ENCODE measurements around the gene ADRB2.
"Not testable (repeated sequence)": the region's sequence is repeated elsewhere in the genome, so short reads cannot be mapped to it uniquely, and the experiment has no call there.

Gene ADRB2

DNA sequence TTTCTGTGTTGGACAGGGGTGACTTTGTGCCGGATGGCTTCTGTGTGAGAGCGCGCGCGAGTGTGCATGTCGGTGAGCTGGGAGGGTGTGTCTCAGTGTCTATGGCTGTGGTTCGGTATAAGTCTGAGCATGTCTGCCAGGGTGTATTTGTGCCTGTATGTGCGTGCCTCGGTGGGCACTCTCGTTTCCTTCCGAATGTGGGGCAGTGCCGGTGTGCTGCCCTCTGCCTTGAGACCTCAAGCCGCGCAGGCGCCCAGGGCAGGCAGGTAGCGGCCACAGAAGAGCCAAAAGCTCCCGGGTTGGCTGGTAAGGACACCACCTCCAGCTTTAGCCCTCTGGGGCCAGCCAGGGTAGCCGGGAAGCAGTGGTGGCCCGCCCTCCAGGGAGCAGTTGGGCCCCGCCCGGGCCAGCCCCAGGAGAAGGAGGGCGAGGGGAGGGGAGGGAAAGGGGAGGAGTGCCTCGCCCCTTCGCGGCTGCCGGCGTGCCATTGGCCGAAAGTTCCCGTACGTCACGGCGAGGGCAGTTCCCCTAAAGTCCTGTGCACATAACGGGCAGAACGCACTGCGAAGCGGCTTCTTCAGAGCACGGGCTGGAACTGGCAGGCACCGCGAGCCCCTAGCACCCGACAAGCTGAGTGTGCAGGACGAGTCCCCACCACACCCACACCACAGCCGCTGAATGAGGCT lies at the start of gene ADRB2:
ADRB2 (plus strand) TSS at position 559 of the 686 bp plus-strand sequence. CDS start 221 bp downstream, outside the sequence.
- no peak for FAIRE-seq

GRCh38 chr5:148776780-148777179 lies 49.6 kb upstream of the ADRB2 start:
- FAIRE-seq, result no peak

DNA sequence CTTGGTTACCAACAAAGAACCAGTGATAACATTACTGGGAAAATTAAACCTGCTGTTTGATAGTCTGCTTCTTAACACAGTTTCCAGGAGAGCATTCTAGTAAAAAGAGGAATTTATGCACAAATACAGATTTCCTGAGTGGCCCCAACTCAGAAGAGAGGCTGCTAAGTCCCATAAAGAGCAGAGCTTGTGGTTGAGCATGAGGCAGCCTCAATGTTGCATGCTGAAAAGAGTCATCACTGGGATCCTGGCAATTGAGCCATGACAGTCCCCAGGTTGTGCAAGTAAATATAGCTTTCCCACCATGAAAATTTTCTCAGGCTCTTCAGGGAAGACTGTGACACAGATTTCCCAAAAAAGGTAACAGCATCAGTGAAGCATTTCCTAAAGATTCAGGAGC lies 47.5 kb upstream of the ADRB2 start:
- FAIRE-seq, result no peak

GRCh38 chr5:148780711-148781110 lies 45.7 kb upstream of the ADRB2 start:
- no peak for FAIRE-seq

- FAIRE-seq, result no peak
These were observed 44.6 kb upstream of the ADRB2 start for GRCh38 chr5:148781766-148782165.

GRCh38 chr5:148785223-148785622 lies 41.2 kb upstream of the ADRB2 start:
- no peak for FAIRE-seq

- no peak for FAIRE-seq
These were observed 40.0 kb upstream of the ADRB2 start for GRCh38 chr5:148786456-148786855.

GRCh38 chr5:148788636-148789035 lies 37.8 kb upstream of the ADRB2 start:
- no peak for FAIRE-seq

DNA sequence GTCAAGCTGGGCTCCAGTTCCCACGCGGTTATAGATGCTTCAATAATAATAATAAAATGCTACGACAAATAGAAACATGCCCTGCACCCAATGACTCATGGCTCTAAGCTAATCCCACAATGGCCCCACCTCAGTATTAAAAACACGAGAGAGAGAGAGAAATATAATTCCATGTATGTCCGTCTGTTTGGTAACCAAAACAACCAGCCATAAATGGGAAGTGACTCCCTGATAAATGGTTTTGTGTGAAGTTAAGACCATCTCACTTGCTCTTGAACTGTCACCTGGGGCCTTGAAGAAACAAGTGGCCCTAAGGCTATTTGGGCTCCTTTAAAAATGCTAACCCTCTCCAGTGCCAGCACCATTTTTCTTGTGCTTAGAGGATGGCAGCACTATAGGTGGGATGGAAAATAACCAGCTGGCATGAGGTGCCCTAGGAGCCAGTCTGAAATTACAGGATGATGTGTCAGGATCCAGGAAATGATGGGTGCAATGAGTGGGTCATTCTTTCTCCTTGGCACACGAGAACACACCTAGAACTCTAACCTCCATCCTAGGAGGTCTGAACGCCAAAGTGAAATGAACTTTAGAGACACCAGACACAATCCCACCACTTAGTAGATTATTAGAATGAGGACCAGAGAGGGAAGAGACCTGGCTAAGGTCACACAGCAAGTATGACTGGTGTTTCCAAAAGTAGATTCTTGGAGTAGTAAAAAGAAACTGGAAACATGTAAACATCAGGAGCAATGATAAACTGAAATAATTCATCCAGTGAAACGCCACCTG lies 35.7 kb upstream of the ADRB2 start:
- no peak for FAIRE-seq

- FAIRE-seq, result no peak
These were observed 35.1 kb upstream of the ADRB2 start for GRCh38 chr5:148791334-148791667.

- FAIRE-seq, result no peak
These were observed 34.7 kb upstream of the ADRB2 start for GRCh38 chr5:148791696-148792095.

GRCh38 chr5:148792744-148793143 lies 33.7 kb upstream of the ADRB2 start:
- no peak for FAIRE-seq

- no peak for FAIRE-seq
These were observed 33.1 kb upstream of the ADRB2 start for GRCh38 chr5:148793261-148793660.

DNA sequence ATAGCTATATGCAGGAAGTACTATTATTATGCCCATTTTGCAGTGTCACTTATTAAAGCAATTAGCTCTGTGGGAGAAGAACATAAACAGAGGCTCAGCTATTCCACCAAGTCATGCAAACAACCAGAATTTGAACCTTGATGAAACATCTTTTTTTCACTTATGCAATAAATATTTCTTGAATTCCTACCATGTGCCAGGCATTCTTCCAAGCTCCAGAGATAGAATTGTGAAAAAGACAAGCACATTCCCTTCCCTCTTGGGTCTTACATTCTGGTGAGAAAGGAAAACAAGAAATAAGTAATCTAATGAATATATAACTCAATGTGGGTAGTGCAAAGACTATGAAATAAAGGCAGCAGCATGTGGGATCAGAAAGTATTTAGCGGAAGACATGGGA lies 32.1 kb upstream of the ADRB2 start:
- FAIRE-seq, result no peak

GRCh38 chr5:148794729-148795561 lies 31.5 kb upstream of the ADRB2 start:
- no peak for FAIRE-seq

DNA sequence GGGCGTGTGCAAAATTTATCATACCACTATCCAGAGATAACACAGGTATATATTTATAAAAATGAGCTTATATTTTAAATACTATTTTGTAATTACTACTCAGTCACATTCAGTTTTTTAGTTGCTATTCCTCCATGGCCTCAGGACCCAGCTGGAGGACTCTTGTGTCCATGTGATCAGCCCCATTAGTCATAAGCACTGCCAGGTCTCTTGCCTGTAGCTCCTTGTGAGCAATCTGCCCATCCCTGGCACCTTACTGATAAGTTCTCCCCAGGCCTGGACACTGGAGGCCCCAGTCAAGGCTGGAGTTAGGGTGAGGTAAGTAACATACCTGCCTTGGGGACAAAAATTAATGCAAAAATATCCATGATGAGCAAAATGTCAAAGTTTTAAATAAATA lies 29.5 kb upstream of the ADRB2 start:
- no peak for FAIRE-seq

DNA sequence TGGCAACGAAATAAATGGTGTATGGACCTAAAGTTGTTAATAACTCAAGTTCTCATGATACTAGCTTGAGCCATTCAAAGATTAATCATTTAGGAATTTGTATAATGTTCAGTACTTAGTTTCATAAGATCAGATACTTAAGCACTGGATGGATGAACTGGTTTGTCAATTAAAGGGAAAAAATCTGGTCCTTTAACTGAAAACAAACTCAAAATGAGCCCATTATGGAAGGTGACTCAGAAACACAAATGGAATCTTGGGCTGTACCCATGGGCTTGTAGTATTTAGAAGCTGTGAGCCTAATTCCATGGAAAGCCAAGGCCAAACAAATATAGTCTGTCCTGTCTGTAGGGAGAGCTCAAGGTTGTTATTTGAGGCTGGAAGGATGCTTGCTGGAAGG lies 27.6 kb upstream of the ADRB2 start:
- FAIRE-seq, result no peak

- FAIRE-seq, result no peak
These were observed 26.5 kb upstream of the ADRB2 start for GRCh38 chr5:148799737-148800527.

- FAIRE-seq, result no peak
These were observed 24.6 kb upstream of the ADRB2 start for GRCh38 chr5:148801682-148802276.

DNA sequence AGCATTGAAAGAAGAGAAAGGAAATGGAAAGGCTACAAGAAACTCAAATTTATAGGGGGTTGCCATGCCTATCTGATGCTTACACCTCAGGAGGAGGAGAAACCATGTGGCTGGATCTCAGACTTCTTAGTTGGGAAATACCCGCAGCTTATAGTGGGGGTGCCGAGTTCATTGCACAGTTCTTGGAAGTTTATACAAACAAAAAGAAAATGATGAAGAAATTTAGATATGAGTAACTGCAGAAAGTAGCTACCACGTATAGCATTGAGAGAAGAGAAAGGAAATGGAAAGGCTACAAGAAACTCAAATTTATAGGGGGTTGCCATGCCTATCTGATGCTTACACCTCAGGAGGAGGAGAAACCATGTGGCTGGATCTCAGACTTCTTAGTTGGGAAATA lies 23.0 kb upstream of the ADRB2 start:
- not testable (repeated sequence) for FAIRE-seq

DNA sequence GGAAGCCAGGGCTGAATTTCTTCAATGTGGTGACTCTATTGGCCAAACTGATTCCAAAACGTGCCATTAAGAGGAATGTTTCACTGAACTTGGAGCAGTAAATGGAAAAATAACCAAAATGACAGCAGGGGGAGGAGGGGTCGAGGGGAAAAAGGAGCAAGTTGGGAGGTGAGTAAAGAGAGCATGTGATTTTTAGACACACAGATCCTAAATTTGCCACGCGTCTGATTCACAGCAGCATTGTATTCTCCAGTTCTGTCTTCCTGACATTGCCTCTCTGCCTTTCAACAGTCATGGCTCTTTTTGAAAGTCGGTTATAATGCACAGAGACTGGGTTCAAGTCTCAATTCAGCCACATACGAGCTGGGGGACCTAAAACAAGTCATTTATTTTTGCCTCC lies 22.0 kb upstream of the ADRB2 start:
- no peak for FAIRE-seq

Measured in TTC549 (cell line).